Stimulated activated CD4-positive, alpha-beta T cell treated with anti-CD3 and anti-CD28 coated beads, Interleukin-1b, Interleukin-23, amount 100 ng/mL, for 24 hours (primary cell): Measurements from ENCODE around the gene SPATA25.
"Not testable (repeated sequence)": the region's sequence is repeated elsewhere in the genome, so short reads cannot be mapped to it uniquely, and the experiment has no call there.

ENCODE experiments used
- DNase-seq, 4 experiments: peaks; one replicate each; pipeline ENCODE4 v3.0.0-alpha.2; 2020; ENCODE audit warnings: low read depth in 4 of 4, low spot score in 1 of 4

Gene SPATA25, protein sequence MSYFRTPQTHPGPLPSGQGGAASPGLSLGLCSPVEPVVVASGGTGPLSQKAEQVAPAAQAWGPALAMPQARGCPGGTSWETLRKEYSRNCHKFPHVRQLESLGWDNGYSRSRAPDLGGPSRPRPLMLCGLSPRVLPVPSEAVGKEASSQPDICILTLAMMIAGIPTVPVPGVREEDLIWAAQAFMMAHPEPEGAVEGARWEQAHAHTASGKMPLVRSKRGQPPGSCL

DNA sequence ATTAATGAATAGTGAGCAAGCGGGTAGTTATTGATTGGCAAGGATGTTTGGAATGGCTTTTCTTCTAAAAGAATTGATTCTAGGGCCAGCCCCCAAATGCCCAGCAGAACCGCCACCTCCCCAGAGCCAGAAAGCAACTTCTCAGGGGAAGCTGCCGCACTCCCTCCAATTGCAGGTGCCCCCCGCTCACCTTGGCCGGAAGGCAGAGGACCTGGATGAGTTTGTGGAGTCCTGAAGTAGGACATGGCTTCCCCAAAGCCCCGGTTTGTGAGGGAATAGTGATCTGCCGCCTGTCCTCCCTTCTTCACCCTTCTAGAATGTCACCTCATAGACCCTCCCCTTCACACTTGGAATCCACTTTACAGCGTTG lies at the start of gene SPATA25:
Gene SPATA25 (minus strand): TSS at position 277 of the 370 bp plus-strand sequence. CDS start 32 bp downstream, at position 245.
- DNase-seq, result no peak

GRCh38 chr20:45935416-45936046 lies 48.1 kb upstream of the SPATA25 start:
- no peak for DNase-seq

- peak; percentile 90 to 98 (median 96) for DNase-seq
These were observed 47.4 kb upstream of the SPATA25 start, which contains the start of gene PCIF1 for GRCh38 chr20:45934586-45935415. TSS of gene PCIF1 (plus strand) at chr20:45934683. CDS start at chr20:45939000, 4,317 bp downstream.

- peak in 1 of 4 experiments; percentile 17 for DNase-seq
These were observed 46.7 kb upstream of the SPATA25 start for GRCh38 chr20:45934046-45934585.

DNA sequence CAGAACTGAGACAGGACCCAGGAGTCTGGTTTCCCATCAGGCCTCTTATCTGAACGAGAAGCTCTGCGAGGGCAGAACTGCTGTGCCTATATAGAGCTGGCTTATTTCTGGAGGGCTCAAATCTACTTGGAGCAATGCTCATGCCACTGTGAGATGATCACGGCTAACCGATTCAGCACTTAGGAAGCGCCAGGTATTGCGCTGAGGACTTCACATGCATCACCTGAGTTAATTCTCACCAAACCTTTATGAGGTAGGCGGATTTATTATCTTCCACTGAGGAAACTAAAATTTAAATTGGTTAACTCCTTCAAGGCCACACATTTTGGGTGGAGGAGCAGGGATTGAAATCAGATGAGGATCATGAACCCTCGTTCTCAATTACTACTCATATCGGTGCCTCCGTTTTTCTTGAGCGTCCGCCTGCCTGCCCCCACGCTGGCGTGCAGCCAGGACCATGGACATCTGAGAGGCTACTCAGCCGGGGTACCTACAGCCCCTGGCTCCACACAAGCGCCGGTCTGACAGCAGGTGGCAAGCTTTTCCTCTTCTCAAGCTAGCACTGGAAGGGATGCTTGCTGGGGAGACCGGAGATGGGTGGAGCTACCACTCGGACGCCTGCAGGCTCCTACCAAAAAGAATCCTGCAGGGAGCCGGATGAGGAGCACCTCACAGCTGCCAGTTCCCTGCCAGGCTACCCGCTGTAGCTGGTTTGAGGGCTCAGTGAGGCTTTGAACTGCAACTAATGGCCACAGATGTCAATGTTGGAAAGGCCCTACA lies 46.0 kb upstream of the SPATA25 start:
- DNase-seq, result peak in 3 of 4 experiments; percentile 25 to 54 (median 41)

DNA sequence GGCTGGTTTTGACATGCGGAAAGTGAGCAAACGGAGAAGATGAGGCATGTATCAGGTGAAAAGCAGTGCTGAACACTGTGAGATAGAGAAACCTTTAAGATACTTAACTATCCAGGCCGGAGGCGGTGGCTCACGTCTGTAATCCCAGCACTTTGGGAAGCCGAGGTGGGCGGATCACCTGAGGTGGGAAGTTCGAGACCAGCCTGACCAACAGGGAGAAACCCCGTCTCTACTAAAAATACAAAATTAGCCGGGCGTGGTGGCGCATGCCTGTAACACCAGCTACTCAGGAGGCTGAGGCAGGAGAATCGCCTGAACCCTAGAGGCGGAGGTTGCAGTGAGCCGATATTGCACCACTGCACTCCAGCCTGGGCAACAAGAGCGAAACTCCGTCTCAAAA lies 44.3 kb upstream of the SPATA25 start:
- DNase-seq, result not testable (repeated sequence)

GRCh38 chr20:45927071-45927878 lies 39.9 kb upstream of the SPATA25 start:
- DNase-seq, result no peak

- DNase-seq, result no peak
These were observed 39.3 kb upstream of the SPATA25 start for GRCh38 chr20:45926731-45927070.

- no peak for DNase-seq
These were observed 38.5 kb upstream of the SPATA25 start for GRCh38 chr20:45925821-45926506.

GRCh38 chr20:45924391-45925261 lies 37.2 kb upstream of the SPATA25 start:
- DNase-seq, result no peak

GRCh38 chr20:45921337-45922189 lies 34.1 kb upstream of the SPATA25 start:
- DNase-seq, result no peak

DNA sequence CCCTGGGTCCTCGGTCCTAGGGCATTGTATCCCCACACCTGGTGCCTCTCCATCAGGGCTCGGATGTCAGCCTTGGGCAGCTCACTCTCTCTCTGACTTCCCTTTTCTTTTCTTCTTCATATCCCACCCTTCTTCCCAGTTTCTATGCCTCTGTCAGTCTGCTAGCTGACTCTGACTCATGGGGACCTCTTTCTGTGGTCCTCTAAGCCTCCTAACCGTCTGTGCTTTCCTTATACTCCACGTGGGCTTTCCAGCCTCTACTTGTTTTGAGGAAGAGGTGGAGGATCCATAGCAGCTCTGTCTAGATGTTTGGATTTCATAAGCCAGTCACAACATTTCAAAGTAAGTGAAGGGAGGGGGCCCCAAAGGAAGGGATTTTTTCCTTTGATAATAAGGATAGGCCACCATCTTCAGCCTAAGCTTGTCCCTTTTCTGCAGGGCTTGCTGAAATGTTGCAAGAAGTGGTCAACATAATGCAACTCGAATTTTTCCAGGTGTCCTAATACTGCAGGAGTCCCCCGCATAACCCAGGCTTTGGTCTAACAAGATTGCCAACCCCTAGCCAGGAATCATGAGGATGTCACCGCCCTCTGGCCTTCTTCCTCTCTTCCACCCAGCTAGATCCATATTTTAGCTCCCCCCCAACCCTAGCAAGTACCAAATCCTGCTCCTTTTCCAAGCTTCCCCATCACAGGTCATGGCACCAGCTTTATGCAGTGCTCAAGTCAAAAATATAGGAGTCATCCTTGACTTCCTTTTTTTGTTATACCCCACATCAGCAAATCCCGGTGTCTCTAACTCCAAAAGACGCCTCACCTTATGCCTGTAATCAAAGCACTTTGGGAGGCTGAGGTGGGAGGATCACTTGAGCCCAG lies 33.3 kb upstream of the SPATA25 start:
- DNase-seq, result no peak

DNA sequence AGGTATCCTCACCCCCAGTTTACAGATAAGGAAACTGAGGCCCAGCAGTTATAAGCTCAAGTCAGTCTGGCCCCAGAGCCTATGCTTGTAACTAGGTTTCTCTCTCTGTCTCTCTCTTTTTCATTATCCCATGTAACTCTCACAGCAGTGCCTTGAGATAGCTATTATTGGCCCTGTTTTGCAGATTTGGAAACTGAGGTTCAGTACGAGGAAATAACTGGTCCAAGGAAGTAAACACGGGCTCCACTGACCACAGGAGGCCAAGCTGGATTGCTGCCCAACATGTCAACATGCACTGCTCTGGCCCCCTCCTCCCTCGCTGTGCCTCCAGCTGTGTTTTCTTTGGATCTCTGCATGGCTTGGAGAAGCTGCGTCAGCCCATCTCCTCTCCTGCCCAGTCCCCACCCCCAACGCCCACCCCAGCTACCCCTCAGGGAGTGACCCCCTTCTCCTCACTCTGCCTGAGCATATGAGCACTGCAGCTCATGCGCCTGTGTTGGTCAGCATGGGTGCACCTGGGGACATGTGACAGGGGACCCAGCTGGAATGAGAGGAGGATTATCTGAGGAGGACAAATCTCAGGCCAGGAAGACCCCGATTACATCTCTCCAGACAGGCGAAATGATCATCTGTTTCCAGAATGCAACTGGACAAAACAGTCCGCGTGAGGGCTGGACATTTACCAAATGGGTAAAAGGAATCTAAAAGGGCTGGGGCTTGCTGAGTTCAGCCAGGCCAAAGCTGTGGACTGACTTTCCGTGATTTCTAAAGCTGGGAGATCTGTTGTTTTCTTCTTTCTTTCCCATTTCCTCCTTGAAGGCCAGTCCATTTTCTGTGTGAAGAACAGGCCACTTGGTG lies 32.3 kb upstream of the SPATA25 start:
- no peak for DNase-seq

GRCh38 chr20:45918779-45919537 lies 31.5 kb upstream of the SPATA25 start:
- DNase-seq, result no peak

- DNase-seq, result no peak
These were observed 30.8 kb upstream of the SPATA25 start for GRCh38 chr20:45918182-45918737.
